ENCODE measurements around the gene TRIM29. TPM values are rescaled to one million over a fixed set of nuclear protein-coding genes. Genes with fewer than 3 reads are reported as not detected.

Gene TRIM29
- total and polyA plus RNA-seq, 2 of the 4 experiments (the other 2 are of a cell fraction) = not detected

GRCh38 chr11:120178561-120179056, 40.7 kb upstream of the TRIM29 start:
- no peak overlapping the region for H3K9ac ChIP-seq (ENCODE audit: low read depth, low read length)
- no peak overlapping the region for H4K91ac ChIP-seq (ENCODE audit: insufficient read depth, low read depth, low read length)
- intact Hi-C loops (cut with micrococcal nuclease) (no loop called here), in situ Hi-C loops (cut with MboI; ENCODE audit: low sequenced_read_pairs) (no loop called here), dilution Hi-C loops (cut with HindIII; ENCODE audit: low sequenced_read_pairs, unreplicated experiment) (no loop called here)
- ChIA-PET POLR2A (ENCODE audit: unreplicated experiment) (no interaction called here), CTCF (interaction anchor here (1.0 to 1.1 kb wide), 2 partner anchors 121 to 124 kb away, joined by 4 to 6 read pairs; no protein-coding TSS in a partner anchor)
- TF ChIP-seq SMC3 (IDR thresholded peaks at IDR 0.05; ENCODE audit: low read depth, low read length) (no peak), RAD21 (IDR thresholded peaks at IDR 0.05; ENCODE audit: low read length) (no peak), RCOR1 (IDR thresholded peaks at IDR 0.05; ENCODE audit: insufficient replicate concordance, low read length) (no peak), MAFK (IDR thresholded peaks at IDR 0.05; ENCODE audit: low read depth, low read length) (no peak), RFX5 (IDR thresholded peaks at IDR 0.05; ENCODE audit: low read depth, low read length) (no peak), POLR2A (IDR thresholded peaks at IDR 0.05; ENCODE audit: low read depth, low read length) (no peak), MAZ (IDR thresholded peaks at IDR 0.05; ENCODE audit: borderline replicate concordance, low read depth, low read length) (no peak), BHLHE40 (IDR thresholded peaks at IDR 0.05; ENCODE audit: low read depth, low read length) (no peak), CEBPB (IDR thresholded peaks at IDR 0.05; ENCODE audit: low read depth, low read length) (no peak), FOS (IDR thresholded peaks at IDR 0.05; ENCODE audit: low read depth, low read length) (no peak), NFE2L2 (IDR thresholded peaks at IDR 0.05; ENCODE audit: low read depth, low read length) (no peak), CHD1 (IDR thresholded peaks at IDR 0.05; ENCODE audit: low read depth, low read length) (no peak), USF2 (IDR thresholded peaks at IDR 0.05; ENCODE audit: low read depth, low read length) (no peak), MXI1 (IDR thresholded peaks at IDR 0.05; ENCODE audit: borderline replicate concordance, low read depth, low read length) (no peak)
- TF ChIP-seq, protein P1, sequence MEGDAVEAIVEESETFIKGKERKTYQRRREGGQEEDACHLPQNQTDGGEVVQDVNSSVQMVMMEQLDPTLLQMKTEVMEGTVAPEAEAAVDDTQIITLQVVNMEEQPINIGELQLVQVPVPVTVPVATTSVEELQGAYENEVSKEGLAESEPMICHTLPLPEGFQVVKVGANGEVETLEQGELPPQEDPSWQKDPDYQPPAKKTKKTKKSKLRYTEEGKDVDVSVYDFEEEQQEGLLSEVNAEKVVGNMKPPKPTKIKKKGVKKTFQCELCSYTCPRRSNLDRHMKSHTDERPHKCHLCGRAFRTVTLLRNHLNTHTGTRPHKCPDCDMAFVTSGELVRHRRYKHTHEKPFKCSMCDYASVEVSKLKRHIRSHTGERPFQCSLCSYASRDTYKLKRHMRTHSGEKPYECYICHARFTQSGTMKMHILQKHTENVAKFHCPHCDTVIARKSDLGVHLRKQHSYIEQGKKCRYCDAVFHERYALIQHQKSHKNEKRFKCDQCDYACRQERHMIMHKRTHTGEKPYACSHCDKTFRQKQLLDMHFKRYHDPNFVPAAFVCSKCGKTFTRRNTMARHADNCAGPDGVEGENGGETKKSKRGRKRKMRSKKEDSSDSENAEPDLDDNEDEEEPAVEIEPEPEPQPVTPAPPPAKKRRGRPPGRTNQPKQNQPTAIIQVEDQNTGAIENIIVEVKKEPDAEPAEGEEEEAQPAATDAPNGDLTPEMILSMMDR (conservative IDR thresholded peaks at IDR 0.05; ENCODE audit: low read depth, low read length) = no peak
- TF ChIP-seq, protein P2, sequence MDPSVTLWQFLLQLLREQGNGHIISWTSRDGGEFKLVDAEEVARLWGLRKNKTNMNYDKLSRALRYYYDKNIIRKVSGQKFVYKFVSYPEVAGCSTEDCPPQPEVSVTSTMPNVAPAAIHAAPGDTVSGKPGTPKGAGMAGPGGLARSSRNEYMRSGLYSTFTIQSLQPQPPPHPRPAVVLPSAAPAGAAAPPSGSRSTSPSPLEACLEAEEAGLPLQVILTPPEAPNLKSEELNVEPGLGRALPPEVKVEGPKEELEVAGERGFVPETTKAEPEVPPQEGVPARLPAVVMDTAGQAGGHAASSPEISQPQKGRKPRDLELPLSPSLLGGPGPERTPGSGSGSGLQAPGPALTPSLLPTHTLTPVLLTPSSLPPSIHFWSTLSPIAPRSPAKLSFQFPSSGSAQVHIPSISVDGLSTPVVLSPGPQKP (IDR thresholded peaks at IDR 0.05; ENCODE audit: borderline replicate concordance, low read depth, low read length) = no peak
- no peak overlapping the region for H2AK5ac ChIP-seq (ENCODE audit: low read depth, low read length)
- no peak overlapping the region for H3K27ac ChIP-seq (ENCODE audit: insufficient read depth, low read length)
- no peak overlapping the region for H3K4me3 ChIP-seq (ENCODE audit: insufficient read depth, low read depth, low read length)
- H3K9me1 ChIP-seq (ENCODE audit: insufficient read depth, low read length) = no peaks in the 10 kb centered on the region
- ATAC-seq (ENCODE audit: low read depth) = 0 out of 2 replicates have a peak, but pooled peaks have one; percentile 25
- H3K56ac ChIP-seq (ENCODE audit: extremely low read depth, insufficient read depth, low read length) = no peak overlapping the region
- no peak overlapping the region for H2BK20ac ChIP-seq (ENCODE audit: low read depth, low read length)
- peak; percentile 18 for DNase-seq
- no peaks in the 10 kb centered on the region for H3K9me3 ChIP-seq (ENCODE audit: control insufficient read depth, insufficient read depth, low read length)
- H3K4me1 ChIP-seq (ENCODE audit: control insufficient read depth, insufficient read depth, low read length) = peaks cover 4% of the 10 kb centered on the region; the same call in 1 of the 2 replicates
- H4K20me1 ChIP-seq (ENCODE audit: insufficient read depth, low read length) = no peaks in the 10 kb centered on the region
- no peak overlapping the region for H2AFZ ChIP-seq (replicated peaks; ENCODE audit: low read length, poor library complexity)
- H3K4ac ChIP-seq (ENCODE audit: low read depth, low read length) = no peak overlapping the region
- no TSS peak for BruUV-seq (replicated peaks)
- H2AK9ac ChIP-seq (replicated peaks; ENCODE audit: low read depth, low read length, poor library complexity) = no peak overlapping the region
- H4K5ac ChIP-seq (ENCODE audit: low read depth, low read length) = no peak overlapping the region
- no peak overlapping the region for H2BK120ac ChIP-seq (ENCODE audit: low read depth, low read length)
- no peaks in the 10 kb centered on the region for H3K36me3 ChIP-seq (ENCODE audit: control insufficient read depth, insufficient read depth, low read length)
- H2BK5ac ChIP-seq (ENCODE audit: low read depth, low read length, poor library complexity, severe bottlenecking) = no peak overlapping the region
- no peak overlapping the region for H4K8ac ChIP-seq (ENCODE audit: low read depth in 2 of 2, low read length in 2 of 2)
- no peak overlapping the region for H3K14ac ChIP-seq (replicated peaks; ENCODE audit: low read depth, low read length)
- H3K18ac ChIP-seq (ENCODE audit: low read depth, low read length) = no peak overlapping the region
- H3K23ac ChIP-seq (ENCODE audit: low read depth, low read length) = no peak overlapping the region
- no peak overlapping the region for H2BK15ac ChIP-seq (ENCODE audit: low read depth, low read length)
- H3K4me2 ChIP-seq (ENCODE audit: low read depth, low read length) = no peak overlapping the region
- H3K27me3 ChIP-seq (ENCODE audit: control insufficient read depth, insufficient read depth, low read length) = peaks cover 24% of the 10 kb centered on the region
- 78% methylated on average over 1 of the region's 5 CpGs; no CpG with 5 or more reads in 1 of the 2 experiments for WGBS, 2 experiments (ENCODE audit: extremely low coverage in 2 of 2, insufficient read length in 1 of 2)
- H3K79me1 ChIP-seq (ENCODE audit: low read depth in 1 of 2, low read length in 2 of 2) = no peaks in the 10 kb centered on the region

Measured in IMR-90 (cell line).